HL-60 (cell line): ENCODE data around the gene GFAP.
"Not testable (repeated sequence)": the region's sequence is repeated elsewhere in the genome, so short reads cannot be mapped to it uniquely, and the experiment has no call there.

Experiments
- GABPA ChIP-seq: IDR thresholded peaks from 2 replicates; pipeline ENCODE4 v1.6.1; 2012; ENCODE audit warnings: low read depth
- POLR2AphosphoS5 ChIP-seq: IDR thresholded peaks from 2 replicates; pipeline ENCODE4 v1.6.1; 2012; ENCODE audit warnings: low read depth
- TF ChIP-seq, protein P1 (sequence below): IDR thresholded peaks from one replicate; pipeline ENCODE4 v1.5.1; 2011; ENCODE audit warnings: low read length, control low read depth, inconsistent platforms; ENCODE audit not compliant: insufficient read depth
- TF ChIP-seq, protein P2 (sequence below): IDR thresholded peaks from 2 replicates; pipeline ENCODE4 v1.6.1; 2012; ENCODE audit warnings: low read depth; ENCODE audit not compliant: insufficient replicate concordance

DNA sequence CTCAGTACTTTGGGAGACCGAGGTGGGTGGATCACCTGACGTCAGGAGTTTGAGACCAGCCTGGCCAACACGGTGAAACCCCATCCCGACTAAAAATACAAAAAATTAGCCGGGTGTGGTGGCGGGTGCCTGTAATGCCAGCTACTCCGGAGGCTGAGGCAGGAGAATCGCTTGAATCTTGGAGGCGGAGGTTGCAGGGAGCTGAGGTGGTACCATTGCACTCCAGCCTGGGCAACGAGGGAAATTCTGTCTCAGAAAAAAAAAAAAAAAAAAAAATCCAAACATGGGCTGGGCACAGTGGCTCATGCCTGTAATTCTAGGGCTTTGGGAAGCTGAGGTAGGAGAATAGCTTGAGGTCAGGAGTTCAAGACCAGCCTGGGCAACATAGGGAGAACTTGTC, 30.4 kb upstream of the GFAP start:
- TF ChIP-seq, protein P1, sequence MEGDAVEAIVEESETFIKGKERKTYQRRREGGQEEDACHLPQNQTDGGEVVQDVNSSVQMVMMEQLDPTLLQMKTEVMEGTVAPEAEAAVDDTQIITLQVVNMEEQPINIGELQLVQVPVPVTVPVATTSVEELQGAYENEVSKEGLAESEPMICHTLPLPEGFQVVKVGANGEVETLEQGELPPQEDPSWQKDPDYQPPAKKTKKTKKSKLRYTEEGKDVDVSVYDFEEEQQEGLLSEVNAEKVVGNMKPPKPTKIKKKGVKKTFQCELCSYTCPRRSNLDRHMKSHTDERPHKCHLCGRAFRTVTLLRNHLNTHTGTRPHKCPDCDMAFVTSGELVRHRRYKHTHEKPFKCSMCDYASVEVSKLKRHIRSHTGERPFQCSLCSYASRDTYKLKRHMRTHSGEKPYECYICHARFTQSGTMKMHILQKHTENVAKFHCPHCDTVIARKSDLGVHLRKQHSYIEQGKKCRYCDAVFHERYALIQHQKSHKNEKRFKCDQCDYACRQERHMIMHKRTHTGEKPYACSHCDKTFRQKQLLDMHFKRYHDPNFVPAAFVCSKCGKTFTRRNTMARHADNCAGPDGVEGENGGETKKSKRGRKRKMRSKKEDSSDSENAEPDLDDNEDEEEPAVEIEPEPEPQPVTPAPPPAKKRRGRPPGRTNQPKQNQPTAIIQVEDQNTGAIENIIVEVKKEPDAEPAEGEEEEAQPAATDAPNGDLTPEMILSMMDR, result not testable (repeated sequence)
- TF ChIP-seq, protein P2, sequence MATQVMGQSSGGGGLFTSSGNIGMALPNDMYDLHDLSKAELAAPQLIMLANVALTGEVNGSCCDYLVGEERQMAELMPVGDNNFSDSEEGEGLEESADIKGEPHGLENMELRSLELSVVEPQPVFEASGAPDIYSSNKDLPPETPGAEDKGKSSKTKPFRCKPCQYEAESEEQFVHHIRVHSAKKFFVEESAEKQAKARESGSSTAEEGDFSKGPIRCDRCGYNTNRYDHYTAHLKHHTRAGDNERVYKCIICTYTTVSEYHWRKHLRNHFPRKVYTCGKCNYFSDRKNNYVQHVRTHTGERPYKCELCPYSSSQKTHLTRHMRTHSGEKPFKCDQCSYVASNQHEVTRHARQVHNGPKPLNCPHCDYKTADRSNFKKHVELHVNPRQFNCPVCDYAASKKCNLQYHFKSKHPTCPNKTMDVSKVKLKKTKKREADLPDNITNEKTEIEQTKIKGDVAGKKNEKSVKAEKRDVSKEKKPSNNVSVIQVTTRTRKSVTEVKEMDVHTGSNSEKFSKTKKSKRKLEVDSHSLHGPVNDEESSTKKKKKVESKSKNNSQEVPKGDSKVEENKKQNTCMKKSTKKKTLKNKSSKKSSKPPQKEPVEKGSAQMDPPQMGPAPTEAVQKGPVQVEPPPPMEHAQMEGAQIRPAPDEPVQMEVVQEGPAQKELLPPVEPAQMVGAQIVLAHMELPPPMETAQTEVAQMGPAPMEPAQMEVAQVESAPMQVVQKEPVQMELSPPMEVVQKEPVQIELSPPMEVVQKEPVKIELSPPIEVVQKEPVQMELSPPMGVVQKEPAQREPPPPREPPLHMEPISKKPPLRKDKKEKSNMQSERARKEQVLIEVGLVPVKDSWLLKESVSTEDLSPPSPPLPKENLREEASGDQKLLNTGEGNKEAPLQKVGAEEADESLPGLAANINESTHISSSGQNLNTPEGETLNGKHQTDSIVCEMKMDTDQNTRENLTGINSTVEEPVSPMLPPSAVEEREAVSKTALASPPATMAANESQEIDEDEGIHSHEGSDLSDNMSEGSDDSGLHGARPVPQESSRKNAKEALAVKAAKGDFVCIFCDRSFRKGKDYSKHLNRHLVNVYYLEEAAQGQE, result not testable (repeated sequence)
- TF ChIP-seq POLR2AphosphoS5, GABPA: not testable (repeated sequence)
